ENCODE measurements around the gene CUL1. TPM values are rescaled to one million over a fixed set of nuclear protein-coding genes. Genes with fewer than 3 reads are reported as not detected.

The CUL1 gene
- total and polyA plus RNA-seq, 8 donors, result 32.5 to 59.7 (median 57.8) TPM

- Histone ChIP-seq H3K9me3 (no peaks in the 10 kb centered on the region), H3K4me1 (peaks cover 7 to 79% of the 10 kb centered on the region in 2 donors), H3K27me3 (no peaks in the 10 kb centered on the region), H3K36me3 (peaks cover 0 to 15% of the 10 kb centered on the region in 2 donors), H3K4me3 (no peak overlapping the region), H3K27ac (no peak overlapping the region)
- ATAC-seq, result no peak
- TF ChIP-seq CTCF (IDR thresholded peaks at IDR 0.05), result no peak
- no peak for DNase-seq
- intact Hi-C loops (cut with DNase I), result no loop called here
Observed at GRCh38 chr7:148726385-148726784, 27.7 kb downstream of the CUL1 start.

DNA sequence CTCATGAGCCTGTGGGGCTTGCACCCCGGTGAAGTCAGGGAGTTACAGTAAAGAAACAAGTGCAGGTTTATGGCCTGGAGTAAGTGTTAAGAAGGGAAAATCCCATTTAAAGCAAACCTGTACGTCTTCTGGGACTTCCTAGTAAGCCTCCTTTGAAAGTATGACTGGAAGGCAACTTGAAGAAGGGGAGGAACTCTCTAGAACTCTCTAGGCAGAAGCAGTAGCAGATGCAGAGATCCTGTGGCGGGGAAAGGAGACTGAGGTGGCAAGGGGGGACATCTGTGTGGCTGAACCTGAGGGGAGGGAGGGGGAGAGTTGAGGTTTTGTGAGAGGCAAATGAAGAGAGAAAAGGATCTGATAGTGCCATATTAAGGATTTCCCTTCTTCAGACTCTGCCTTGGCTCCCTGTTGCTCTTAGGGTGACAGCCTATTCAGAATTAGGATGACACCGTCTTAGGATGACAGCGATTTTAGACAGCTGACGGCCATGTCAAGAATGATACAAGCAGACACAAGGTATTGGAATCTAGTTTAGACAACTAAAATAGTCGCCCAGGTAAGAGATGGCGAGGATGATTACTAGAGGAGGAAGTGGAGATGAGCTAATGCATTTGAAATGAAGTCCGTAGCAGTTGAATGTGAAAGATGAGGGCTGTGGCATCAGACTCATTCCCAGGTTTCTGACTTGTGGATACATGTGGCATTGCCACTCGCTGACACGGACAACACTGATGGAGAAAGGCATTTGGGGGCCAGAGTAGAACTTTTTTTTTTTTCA lies 29.0 kb downstream of the CUL1 start:
- Histone ChIP-seq H3K4me1 (peaks cover 1 to 67% of the 10 kb centered on the region in 2 donors), H3K27ac (no peak overlapping the region), H3K4me3 (no peak overlapping the region), H3K9me3 (no peaks in the 10 kb centered on the region), H3K27me3 (no peaks in the 10 kb centered on the region), H3K36me3 (peaks cover 0 to 28% of the 10 kb centered on the region in 2 donors)
- no peak for ATAC-seq
- no peak for TF ChIP-seq CTCF (IDR thresholded peaks at IDR 0.05)
- no peak for DNase-seq
- intact Hi-C loops (cut with DNase I), result no loop called here

DNA sequence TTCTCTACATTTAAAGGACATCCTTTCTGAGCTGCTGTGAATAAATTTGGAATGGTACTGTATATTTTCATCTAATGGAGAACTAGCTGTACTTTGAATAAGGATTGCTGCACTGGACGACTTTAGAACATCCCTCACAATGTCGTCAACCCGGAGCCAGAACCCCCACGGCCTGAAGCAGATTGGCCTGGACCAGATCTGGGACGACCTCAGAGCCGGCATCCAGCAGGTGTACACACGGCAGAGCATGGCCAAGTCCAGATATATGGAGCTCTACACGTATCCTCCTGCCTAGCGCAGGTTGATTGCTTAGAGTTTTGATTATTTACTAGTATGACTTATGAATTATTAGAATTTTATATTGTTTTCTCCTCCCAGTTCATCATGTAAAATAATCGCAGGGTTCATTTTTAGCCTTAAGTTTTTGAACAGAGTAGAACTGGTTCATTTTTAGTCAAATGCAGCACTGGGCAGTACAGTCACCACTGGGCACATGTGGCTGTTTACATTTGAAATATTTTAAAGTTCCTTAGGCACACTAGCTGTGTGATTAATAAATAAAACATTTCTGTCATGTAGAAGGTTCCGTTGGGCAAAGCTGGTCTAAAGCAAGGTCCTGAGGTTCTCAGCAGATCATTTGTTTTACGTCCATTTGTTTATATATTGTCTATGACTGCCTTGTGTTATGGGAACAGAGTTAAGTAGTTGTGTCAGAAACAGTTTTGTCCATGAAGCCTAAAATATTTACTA lies 31.5 kb downstream of the CUL1 start:
- no peak for TF ChIP-seq CTCF (IDR thresholded peaks at IDR 0.05)
- no peak overlapping the region for H3K27ac ChIP-seq
- DNase-seq (no peak), ATAC-seq (no peak)
- H3K4me1 ChIP-seq, result peaks cover 0 to 55% of the 10 kb centered on the region in 2 donors
- H3K36me3 ChIP-seq, result peaks cover 0 to 50% of the 10 kb centered on the region in 2 donors
- intact Hi-C loops (cut with DNase I), result no loop called here
- no peaks in the 10 kb centered on the region for H3K9me3 ChIP-seq
- H3K4me3 ChIP-seq, result no peak overlapping the region
- no peaks in the 10 kb centered on the region for H3K27me3 ChIP-seq

GRCh38 chr7:148732862-148733261 lies 34.2 kb downstream of the CUL1 start:
- H3K9me3 ChIP-seq, result no peaks in the 10 kb centered on the region
- H3K27me3 ChIP-seq, result no peaks in the 10 kb centered on the region
- intact Hi-C loops (cut with DNase I), result no loop called here
- H3K27ac ChIP-seq, result no peak overlapping the region
- H3K4me1 ChIP-seq, result peaks cover 0 to 29% of the 10 kb centered on the region in 2 donors
- no peak for ATAC-seq
- H3K36me3 ChIP-seq, result peaks cover 0 to 55% of the 10 kb centered on the region in 2 donors
- no peak for TF ChIP-seq CTCF (IDR thresholded peaks at IDR 0.05)
- no peak for DNase-seq
- no peak overlapping the region for H3K4me3 ChIP-seq

DNA sequence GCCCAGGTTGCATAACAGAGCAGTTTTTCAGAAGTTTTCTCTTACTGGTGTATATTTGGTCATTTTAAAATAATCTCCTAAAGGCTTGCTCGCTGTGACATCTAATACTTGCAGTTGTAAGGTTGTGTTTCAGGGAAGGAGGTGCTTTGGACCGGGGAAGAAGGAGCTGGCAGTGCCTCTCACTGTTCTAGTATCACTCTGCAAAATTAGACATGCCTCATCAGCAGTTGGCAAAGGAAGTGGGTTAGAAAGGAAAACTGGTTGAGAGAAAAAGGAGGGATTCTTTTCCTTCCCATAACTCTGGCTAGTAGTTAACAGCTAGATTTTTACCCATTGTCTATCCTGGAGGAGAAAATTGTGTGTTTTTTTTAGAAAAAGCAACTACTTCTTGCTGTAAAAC lies 34.8 kb downstream of the CUL1 start:
- Histone ChIP-seq H3K4me3 (no peak overlapping the region), H3K4me1 (peaks cover 0 to 27% of the 10 kb centered on the region in 2 donors), H3K36me3 (peaks cover 0 to 61% of the 10 kb centered on the region in 2 donors), H3K27ac (no peak overlapping the region), H3K27me3 (no peaks in the 10 kb centered on the region), H3K9me3 (no peaks in the 10 kb centered on the region)
- intact Hi-C loops (cut with DNase I), result no loop called here
- ATAC-seq, result no peak
- DNase-seq, result no peak
- TF ChIP-seq CTCF (IDR thresholded peaks at IDR 0.05), result no peak

Data from left lung (tissue), 10 donors.